NCI-H2107 (cell line): ENCODE measurements around the gene RFFL.
A peak's percentile ranks its signal among the peaks of the same experiment; 100 is the strongest.
"Not testable (repeated sequence)": the region's sequence is repeated elsewhere in the genome, so short reads cannot be mapped to it uniquely, and the experiment has no call there.

Experiments used
- DNase-seq: peaks from one replicate; lab custom pipeline; 2025; lab: John Stamatoyannopoulos, UW

RFFL gene

GRCh38 chr17:35006345-35006744 is 57.2 kb downstream of the RFFL start:
- DNase-seq = no peak

GRCh38 chr17:35003778-35004177 is 59.7 kb downstream of the RFFL start:
- no peak for DNase-seq

- no peak for DNase-seq
Measured at GRCh38 chr17:35002876-35003551, 60.5 kb downstream of the RFFL start.

- DNase-seq = no peak
Measured at GRCh38 chr17:35001549-35001948, 62.0 kb downstream of the RFFL start.

DNA sequence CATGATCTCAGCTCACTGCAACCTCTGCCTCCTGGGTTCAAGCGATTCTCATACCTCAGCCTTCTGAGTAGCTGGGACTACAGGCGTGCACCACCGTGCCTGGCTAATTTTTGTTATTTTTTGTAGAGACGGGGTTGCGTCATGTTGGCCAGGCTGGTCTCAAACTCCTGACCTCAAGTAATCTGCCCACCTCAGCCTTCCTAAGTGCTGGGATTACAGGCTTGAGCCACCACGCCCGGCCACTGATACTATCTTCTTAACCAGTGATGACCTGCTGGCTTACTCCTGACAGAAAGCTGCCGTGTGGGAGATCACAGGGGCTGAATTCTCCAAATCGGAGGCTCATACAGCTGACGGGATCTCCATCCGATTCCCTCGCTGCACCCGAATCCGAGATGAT is 62.5 kb downstream of the RFFL start:
- DNase-seq = not testable (repeated sequence)

- DNase-seq = no peak
Measured at GRCh38 chr17:34999456-34999855, 64.1 kb downstream of the RFFL start.

- peak; percentile 8 for DNase-seq
Measured at GRCh38 chr17:34998205-34998604, 65.3 kb downstream of the RFFL start.

GRCh38 chr17:34997355-34997862 is 66.1 kb downstream of the RFFL start:
- DNase-seq = peak; percentile 8

DNA sequence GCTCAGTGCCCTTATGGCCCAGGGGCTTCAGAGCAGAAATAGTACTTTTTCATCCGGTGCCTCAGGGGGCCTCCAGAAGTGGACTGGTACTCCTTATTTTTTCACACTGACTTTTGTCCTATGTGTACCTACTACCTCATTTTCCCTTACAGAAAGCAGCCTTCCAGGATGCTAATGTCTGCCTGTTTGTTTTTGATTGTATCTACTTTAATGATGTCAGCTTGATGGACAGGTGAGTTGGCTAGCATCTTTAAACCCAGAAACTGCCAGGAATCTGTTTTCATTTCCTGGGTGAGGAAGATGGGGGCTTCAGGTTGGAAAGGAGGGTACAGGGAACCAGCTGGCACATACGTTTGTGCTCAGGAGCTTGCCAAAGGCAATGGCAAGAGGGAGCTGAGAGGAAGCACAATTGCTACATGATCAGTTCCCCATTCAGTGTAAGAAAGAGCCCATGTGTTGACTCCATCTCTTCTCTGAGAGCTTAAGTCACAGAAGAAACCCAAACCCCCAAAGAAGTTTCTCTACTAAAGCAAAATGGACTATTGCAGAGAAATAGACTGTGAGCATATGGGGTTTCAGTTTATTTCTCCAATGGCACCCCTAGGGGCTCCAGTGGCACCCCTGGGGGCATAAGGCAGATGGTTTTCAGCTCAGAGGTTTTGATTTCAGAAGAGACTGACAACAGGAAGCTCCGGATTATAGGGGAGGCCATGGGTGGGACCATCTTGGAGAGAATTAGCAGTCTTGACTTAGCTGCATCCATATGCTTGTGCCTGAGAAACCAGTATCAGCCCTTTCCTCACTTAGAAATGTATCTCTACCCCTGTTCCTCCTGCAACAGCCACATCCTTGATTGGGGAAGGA is 66.9 kb downstream of the RFFL start:
- no peak for DNase-seq

GRCh38 chr17:34993031-34993430 is 70.5 kb downstream of the RFFL start:
- DNase-seq = no peak

DNA sequence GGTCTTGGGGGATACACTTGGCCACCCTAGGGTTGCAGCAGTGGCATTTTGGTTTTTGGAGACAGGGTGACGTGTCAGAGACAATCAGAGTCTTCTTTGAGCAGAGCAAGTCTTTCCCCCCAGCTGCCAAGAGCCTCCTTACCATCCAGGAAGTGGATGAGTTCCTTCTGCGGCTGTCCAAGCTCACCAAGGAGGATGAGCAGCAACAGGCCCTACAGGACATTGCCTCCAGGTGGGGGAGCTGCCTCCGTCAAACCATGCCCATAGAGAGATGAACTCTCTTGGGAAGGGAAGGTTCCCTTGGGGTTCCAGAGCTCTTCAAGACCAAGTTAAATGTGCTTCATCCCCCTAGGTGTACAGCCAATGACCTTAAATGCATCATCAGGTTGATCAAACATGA is 71.9 kb downstream of the RFFL start:
- DNase-seq = no peak

DNA sequence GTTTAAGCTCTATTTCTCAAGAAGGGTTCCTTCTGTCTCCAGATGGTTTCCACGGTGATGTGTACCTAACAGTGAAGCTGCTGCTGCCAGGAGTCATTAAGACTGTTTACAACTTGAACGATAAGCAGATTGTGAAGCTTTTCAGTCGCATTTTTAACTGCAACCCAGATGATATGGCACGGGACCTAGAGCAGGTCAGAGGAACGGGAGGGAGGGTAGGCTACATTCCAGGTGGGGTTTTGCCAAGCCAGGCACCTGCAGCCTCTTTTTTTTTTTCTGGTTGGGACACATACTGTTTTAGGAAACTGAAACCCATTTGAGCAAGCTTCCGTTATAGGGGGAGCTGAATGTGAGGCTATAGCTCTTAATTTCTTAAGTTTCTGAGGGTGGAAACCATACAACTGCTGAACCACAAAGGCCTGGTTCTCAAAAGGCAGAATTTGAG is 72.6 kb downstream of the RFFL start:
- no peak for DNase-seq

GRCh38 chr17:34989473-34989872 is 74.0 kb downstream of the RFFL start:
- no peak for DNase-seq

GRCh38 chr17:34988644-34989043 is 74.9 kb downstream of the RFFL start:
- no peak for DNase-seq

DNA sequence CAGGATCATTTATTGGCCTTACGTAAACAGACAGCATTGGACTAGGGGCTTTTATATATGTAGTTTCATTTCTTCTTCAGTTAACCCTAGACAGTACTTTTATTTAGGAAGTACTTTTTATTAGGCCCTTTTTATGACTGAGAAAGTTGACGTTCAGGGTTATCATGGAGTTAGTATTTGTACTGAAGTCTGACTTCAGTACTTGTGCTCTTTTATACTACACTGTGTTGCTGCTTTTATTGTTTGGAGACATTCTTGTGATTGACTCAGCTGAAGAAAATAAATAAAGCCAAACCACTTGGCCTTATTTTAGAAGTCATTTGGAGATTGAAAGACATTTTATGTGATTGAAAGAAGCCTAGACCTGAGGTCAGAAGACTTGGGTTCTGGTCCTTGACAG is 76.3 kb downstream of the RFFL start:
- no peak for DNase-seq

DNA sequence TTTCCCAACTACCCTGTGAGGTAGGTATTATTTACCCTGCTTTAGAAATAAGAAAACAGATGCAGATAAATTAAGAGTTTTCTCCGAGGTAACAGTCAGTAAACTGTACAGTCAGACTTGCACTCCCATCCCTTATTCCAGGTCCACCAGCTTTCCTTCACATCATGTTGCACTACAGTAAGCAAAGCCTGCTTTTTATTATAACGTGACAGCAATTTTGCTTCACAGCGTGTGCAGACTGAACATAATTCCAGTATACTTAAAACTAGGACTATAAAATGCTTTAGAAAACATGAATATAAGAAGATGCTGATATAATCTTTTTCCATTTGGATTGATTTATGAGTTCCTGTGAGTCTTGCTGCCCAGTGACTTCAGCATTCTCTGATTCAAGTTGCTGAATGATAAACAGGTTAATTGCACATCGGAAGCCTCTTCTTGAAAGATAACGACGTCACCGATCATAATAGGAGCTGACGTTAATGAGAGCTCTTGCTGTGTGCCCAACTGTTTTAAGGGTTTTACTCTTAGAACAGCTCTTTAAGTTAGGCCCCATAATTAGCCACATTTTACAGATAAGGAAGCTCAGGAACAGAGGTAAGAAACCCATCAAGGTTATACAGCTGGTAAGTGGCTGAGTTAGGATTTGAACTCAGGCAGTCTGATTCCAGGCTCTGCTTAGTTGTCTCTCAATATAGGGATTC is 81.8 kb downstream of the RFFL start:
- DNase-seq = no peak

- peak; percentile 17 for DNase-seq
Measured at GRCh38 chr17:34980681-34981537, 82.6 kb downstream of the RFFL start.

- peak; percentile 72 for DNase-seq
Measured at GRCh38 chr17:34980353-34980680, 83.2 kb downstream of the RFFL start, which contains the start of gene LIG3. Gene LIG3, plus strand, starts transcription at chr17:34980512. Its CDS starts 2,494 bp downstream, at chr17:34983006.

DNA sequence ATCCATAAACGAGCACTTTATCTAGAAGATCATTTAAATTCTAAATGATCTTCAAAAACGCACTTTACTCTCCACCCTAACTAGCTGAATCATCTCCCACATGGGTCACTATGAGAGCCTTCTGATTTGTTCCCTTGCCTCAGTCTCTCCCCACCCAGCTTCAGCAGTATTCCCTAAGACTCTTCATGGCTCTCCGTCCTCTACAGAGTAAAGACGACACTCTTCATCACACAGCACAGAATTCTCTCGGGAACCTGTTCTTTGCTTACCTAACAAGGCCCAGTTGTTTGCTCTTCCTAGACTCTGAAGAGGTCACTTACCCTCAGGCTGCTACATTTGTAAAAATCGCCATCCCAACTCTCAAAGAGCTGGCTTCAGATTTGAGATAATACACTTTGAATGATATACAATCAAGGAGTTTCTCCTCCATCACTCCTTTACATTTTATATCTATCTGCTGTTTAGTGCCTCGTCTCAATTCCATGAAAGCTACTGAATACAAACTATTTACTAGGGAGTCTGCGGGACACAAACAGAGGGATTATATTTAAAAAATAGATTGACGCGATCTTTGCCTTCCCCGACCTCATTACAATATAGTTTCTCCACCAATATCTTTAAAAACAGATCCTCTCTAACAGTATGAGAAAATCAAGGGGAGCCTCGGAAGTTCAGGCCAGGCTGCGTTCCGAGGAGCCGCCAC is 83.7 kb downstream of the RFFL start:
- no peak for DNase-seq

GRCh38 chr17:34979153-34979552 is 84.4 kb downstream of the RFFL start:
- DNase-seq = no peak
